ENCODE data around the gene CHPF2.
A peak's percentile ranks its signal among the peaks of the same experiment; 100 is the strongest.

CHPF2 gene

DNA sequence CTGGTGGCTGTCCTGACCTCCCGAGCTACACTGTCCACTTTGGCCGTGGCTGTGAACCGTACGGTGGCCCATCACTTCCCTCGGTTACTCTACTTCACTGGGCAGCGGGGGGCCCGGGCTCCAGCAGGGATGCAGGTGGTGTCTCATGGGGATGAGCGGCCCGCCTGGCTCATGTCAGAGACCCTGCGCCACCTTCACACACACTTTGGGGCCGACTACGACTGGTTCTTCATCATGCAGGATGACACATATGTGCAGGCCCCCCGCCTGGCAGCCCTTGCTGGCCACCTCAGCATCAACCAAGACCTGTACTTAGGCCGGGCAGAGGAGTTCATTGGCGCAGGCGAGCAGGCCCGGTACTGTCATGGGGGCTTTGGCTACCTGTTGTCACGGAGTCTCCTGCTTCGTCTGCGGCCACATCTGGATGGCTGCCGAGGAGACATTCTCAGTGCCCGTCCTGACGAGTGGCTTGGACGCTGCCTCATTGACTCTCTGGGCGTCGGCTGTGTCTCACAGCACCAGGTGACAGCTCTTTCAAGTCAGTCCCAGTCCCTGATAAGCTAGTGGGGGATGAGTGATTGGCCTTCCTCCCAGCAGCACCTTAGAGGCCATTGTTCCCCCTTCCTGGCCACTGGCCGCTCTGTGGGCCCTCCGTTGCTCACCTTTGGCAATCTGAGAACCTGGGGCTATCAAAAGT, 3.0 kb downstream of the CHPF2 start:
- DNase-seq = no peak

DNA sequence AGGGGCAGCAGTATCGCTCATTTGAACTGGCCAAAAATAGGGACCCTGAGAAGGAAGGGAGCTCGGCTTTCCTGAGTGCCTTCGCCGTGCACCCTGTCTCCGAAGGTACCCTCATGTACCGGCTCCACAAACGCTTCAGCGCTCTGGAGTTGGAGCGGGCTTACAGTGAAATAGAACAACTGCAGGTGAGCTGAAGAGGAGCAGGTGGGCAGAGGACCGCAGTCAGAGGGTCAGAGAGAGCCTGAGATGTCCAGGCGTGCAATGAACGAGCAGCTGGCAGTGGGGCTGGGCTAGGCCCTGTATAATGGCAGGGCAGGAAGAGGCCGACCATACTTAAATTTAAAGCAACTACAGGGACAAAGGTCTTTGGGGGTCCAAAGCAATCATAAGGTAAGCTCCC, 4.1 kb downstream of the CHPF2 start:
- no peak for DNase-seq

DNA sequence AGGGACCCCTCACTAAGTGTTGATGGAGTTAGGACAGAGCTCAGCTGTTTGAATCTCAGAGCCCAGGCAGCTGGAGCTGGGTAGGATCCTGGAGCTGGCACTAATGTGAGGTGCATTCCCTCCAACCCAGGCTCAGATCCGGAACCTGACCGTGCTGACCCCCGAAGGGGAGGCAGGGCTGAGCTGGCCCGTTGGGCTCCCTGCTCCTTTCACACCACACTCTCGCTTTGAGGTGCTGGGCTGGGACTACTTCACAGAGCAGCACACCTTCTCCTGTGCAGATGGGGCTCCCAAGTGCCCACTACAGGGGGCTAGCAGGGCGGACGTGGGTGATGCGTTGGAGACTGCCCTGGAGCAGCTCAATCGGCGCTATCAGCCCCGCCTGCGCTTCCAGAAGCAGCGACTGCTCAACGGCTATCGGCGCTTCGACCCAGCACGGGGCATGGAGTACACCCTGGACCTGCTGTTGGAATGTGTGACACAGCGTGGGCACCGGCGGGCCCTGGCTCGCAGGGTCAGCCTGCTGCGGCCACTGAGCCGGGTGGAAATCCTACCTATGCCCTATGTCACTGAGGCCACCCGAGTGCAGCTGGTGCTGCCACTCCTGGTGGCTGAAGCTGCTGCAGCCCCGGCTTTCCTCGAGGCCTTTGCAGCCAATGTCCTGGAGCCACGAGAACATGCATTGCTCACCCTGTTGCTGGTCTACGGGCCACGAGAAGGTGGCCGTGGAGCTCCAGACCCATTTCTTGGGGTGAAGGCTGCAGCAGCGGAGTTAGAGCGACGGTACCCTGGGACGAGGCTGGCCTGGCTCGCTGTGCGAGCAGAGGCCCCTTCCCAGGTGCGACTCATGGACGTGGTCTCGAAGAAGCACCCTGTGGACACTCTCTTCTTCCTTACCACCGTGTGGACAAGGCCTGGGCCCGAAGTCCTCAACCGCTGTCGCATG, 5.2 kb downstream of the CHPF2 start:
- no peak for DNase-seq

DNA sequence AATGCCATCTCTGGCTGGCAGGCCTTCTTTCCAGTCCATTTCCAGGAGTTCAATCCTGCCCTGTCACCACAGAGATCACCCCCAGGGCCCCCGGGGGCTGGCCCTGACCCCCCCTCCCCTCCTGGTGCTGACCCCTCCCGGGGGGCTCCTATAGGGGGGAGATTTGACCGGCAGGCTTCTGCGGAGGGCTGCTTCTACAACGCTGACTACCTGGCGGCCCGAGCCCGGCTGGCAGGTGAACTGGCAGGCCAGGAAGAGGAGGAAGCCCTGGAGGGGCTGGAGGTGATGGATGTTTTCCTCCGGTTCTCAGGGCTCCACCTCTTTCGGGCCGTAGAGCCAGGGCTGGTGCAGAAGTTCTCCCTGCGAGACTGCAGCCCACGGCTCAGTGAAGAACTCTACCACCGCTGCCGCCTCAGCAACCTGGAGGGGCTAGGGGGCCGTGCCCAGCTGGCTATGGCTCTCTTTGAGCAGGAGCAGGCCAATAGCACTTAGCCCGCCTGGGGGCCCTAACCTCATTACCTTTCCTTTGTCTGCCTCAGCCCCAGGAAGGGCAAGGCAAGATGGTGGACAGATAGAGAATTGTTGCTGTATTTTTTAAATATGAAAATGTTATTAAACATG, 6.0 kb downstream of the CHPF2 start:
- DNase-seq = no peak

DNA sequence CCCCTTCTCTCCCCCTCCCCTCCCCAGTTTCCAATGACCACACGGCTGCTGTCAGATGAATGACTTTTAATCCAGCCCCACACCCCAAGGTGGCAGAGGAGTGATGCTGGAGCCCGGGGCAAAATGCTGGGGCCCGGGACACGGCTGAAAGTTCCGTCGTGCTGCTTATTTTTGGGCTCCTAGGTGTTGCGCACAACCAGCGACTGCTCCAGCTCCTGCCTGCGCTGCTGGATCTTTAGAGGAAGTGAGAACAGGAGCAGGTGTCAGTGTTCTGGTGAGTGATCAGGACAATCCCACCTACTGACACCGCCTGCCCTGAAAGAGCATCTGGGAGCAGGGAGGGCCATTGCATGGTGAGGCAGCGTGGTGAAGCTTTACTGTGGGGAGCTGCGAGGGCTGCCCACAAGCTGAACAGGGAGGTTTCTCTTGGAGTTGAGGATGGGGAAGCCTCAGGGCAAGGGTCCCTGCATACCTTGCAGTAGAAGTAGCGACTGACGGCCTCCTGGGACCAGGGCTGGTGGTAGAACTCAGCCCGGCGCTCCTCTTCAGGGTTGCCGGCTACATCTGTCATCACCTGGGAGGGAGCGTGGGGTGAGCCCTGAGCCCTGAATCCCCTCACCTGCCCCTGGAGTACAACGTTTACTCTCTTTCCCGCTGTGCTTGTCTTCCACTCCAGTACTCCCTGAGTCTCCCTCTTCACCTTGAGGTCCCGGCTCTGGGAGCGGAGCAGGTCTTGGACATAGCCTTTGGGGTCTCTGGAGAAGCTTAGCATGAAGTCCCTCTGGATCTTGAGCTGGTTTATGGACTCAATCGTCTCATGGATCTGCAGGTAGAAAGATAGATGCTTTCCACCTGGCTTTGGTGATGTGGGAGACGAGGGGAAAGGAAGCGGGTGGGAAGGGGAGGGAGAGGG, 6.9 kb downstream of the CHPF2 start:
- DNase-seq = no peak

DNA sequence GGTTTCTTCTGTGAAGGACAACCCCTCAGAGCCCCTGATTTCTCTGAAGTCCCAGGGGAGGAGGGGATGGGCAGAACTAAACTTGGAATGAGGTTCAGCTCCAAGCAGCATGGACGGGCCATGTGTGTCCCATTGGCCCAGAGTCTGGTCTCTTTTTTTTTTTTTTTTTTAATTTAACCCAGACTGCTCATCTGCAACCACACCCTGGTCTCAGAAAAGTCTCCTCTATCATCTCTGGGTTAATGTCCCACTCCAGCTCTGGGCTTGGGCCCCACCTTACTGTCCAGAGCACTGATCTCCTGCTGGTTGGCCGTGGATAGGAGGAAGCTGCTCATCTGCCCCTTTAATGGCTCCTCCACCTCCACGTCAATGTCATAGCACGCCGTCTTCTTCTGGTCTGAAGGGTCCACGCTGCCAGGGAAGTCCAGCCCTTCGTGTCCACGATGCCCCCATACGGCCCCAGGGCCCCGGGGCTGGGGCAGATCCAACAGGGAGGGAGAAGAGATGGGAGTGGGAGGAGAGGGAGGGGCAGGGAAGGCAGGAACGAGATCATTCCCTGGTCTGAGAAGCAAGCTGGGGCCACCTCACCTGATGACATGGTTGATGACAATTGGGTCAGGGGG, 7.7 kb downstream of the CHPF2 start:
- no peak for DNase-seq

DNA sequence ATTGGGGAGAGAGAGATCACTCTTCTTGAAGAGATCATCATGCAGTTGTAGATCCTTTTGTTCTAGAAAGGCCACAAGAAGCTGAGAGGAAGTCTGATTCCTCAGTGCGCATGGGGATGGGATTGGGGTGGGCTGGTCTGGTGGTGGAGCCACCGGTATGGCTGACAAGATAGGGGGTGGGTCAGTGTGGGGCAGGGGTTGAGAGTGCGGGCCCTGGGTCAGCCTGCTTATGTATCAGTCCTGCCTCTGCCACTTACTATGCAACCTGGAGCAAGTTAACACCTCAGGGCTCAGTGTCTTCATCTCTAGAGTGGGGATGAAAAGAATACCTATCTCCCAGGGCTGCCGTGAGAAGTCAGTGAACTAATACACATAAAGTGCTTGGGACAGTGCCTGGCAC, 8.3 kb downstream of the CHPF2 start:
- DNase-seq = no peak

DNA sequence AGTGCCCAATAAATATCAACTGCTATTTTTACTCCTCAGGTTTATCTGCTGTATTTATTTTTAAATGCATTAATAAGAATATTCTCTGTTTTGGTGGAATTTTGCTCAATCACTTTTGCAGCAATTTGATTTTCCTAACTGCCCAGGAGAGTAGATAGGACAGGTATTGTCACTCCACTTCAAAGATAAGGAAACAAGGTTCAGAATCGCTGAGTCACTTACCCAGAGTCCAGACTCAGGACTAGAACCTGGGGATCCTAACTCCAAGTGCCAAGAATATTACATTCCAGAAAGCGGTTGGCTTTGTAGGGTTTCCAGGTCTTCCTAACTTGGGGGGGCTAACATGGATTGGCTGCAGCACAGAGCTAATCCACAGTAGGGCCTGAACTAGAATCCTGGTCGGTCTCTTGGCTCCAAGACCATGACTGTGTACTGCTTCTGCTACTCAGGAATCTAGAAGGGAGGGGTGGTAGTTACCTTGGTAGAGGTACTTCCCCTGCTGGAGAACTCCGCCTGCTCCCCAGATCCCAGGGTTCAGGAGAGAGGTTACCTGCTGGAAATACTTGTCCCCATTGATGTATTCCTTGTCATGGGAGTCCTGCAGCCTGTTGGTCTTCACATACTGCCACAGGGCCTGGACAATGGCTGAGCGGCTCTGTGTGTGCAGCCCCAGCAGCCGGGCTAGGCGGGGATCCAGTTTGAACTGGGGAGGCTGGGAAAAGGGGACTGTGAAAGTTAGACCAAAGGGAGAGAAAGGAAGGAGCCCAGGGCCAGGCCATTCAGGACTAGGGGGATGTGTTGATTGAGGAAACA, 8.9 kb downstream of the CHPF2 start:
- DNase-seq = no peak

DNA sequence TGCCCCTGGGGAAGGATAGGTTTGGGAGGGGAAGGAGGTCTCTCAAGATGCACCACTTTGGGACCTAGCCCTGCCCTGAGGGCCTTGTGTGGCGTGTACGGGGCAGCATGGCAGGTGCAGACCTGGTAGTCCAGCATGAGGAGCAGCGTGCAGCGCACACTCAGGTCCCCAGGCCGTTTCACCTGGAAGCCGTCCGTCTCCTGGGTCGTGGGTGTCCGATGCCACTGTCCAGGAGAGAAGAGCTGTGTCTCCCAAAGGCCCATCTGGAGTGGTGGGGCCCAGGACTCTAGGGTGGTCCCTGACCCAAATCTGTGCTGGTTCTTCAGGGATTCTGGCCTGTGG, 9.4 kb downstream of the CHPF2 start:
- DNase-seq = no peak

DNA sequence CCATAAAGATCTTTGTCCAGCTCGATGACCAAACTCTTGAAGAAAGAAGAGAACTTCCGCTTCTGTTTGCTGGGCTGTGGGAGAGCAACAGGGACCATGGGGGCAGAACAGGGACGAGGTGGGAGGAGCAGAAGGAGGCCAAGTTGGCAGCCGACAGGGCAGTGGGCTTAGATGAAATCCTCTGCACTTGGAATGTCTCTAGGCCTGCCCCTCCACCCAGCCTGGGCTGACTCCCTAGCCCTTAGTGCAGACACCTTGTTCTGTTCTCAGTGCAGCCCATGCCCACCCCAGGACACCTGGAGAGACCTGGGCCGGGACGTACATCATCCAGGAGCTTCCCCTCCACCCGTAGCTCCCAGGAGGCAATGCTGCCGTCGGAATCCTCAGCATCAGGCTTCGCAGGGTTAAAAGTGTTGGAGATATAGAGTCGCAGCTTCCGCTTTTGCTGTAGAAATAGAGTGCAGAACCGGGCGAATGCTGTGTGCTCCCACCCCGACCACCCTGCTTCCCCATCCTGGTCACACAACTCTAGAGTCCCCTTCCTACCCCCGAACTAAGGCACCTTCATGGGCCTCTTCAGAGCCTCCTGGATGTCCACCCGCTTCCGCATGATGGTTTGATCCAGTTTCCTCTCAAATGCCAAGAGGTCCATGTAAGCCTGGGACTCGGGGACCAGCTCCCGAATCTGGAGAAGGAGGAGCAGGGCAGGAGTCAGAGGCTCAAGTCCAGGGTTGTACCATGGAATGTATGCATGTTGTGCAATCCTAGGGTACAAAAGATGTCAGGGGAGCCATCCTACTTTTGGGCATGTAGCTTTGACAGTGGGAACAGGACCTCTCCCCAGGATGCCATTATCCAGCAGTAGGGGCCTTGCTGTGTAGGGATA, 10.1 kb downstream of the CHPF2 start:
- DNase-seq = no peak

DNA sequence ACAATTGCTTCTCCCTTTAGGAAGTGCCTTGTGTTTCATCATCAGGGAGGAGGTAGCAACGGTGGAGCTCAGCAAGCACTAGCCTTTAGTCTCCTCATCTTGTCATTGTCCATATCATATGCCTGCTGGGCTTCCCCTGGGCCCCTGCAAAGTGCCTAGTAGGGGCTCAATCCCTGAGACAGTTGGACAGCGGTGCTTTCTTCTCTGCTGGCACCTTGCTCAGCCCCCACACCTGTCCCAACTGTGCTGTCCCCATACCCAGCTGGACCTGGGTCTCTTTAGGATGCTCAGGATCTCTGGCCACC, 10.7 kb downstream of the CHPF2 start:
- DNase-seq = no peak

DNA sequence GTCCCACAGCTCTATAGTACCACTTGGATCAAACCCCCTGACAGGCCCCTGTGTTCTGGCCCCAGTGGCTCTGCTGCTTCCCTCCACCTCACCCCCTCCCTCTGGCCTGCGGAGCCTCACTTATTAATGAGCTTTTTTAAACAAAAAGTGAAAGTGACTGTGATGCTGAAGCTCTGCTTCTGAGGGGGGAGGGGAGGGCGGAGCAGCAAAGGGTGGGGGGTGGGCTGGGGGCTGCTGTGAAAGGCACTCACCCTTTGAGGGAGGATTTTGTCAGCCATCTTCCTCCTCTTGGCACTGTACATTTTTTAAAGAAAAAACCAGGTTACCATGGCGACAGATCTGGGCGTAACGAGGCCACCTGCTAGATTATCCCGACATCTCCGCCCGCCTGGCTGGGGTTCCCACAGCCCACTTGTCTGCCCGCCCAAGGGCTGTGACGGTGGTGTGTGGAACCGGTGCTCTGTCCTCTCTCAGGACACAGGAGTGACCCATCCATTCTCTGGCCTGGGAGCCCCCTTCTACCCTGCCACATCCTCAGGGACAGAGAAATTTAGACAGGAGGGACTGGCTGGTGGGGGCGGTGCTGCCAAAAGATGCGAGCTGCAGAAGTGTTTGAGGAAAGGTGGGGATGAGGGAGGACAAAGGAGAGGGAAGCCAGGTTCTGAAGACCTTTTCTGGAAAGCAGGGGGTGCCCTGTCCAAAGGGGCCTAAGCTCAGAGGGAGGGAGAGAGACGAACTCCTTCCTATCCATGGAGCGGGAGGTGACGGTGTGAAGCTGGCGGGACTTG, 11.3 kb downstream of the CHPF2 start:
- peak; percentile 52 for DNase-seq

DNA sequence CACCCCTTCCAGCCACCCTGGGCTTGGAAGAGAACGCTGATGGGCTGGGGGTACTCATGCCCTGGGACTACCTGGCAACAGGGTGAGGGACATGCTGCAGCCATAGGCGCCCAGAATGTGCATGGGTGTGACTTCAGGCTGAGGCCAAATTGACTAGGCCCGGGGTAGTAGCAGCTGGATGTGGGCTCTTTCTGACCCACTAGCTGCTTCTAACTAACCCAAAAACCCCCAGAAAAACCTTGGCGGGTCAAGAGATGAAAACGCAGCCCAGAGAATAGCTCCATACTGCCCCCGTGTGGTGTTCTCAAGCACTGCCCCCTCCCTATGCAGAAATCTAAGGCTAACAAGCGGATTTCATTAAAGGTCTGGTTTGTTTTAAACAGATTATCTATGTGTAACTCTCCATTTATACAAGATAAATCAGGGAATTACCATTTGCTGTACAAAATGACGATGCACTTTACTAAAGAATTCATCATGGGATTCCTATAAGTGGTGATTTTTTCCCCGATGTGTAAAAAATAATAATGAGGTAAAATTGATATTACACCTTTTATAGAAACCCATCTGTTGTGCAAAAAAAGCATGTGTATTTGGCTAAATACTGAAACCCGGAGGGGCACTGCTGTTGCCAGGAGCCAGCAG, 12.0 kb downstream of the CHPF2 start:
- DNase-seq = peak; percentile 63

DNA sequence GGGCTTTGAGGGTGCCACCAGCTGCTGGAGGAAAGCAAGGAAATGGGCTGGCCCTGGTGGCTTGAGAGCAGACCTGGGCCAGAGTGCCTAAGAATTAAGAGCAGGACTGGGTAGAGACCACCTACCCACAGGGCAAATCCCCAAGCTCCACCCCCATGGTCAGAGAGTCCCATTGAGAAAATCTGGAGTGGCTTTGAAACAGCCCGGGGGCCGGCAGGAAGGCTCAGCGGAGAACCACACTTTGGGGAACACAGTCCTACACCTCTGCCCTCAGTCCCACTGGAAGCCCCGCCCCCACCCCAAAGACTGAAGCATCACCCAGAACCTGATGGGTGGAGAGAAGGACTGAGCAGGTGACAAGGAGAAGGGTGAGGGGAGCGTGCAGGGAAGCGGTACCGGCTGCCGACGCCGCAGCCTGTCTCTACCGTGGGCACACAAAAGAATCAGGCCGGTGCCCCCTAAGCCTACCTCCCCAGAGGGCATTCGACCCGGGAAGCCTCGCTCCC, 12.6 kb downstream of the CHPF2 start:
- no peak for DNase-seq

DNA sequence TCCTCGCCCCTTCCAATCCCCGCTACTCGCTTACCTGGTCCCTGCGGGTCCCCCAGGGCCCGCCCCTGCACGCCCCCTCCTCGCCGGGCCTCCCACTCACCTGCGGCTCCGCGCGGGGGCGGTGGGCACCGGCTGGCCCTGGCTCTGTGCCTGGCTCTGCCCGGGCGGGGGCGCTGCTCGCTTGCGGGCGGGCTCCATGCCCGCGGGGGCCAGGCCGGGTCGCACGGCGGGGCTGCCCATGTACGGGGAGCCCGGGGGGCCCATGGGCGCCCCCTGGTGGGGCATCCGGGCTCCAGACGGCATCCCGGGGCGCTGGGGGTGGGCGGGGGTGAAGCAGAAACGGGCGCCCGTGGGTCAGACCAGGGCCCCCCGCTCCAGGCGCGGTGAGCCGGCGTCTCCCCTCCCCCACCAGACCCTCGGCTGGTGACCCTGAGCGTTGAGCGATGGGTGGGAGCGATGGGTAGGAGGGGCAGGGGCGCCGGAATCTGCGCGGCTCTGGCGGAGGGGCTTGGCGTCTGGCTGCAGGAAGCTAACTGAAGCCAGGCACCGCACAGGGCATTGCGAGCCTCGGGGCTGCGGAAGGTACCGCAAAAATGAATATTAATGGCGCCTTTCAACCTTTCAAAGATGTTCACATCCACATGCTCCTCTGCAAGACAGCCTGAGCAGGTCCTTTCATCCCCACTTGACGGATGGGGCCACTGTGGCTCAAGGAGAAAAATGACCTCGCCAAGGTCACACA, 13.2 kb downstream of the CHPF2 start:
- peak; percentile 76 for DNase-seq

DNA sequence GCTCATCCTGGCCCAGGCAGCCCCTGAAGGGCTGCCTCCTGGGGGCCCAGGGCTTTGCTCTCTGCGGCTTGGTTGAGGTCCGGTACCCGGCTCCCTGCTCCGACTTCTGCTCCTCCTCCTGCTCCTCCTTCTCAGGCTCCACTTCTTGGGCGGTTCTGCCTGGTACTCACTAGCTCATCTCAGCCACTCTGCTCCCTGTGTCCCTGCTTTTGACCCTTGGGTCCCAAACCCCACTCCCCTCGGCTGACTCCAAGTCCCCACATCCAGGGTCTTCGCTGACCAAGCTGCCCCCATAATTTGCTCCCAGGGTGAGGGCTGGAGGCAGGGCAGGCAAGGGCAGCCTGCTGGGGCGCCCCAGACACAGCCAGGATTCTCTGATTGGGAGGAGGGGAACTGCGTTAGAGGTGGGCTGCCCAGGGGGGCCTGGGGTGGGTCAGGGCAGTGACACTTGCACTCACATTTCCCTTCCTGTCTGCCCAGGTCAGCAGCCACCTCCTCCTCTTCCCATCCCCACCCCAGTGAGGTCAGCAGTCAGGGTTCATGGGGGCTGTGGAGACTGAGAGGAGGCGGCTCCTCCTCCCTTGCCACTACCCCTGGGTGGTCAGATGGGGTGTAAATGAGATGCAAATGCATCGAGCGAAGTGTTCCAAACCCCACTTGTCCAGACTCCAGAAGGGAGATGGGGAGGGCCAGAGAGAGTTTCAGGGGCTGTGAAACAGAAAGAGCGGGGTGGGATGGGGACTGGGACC, 14.0 kb downstream of the CHPF2 start:
- DNase-seq = no peak

DNA sequence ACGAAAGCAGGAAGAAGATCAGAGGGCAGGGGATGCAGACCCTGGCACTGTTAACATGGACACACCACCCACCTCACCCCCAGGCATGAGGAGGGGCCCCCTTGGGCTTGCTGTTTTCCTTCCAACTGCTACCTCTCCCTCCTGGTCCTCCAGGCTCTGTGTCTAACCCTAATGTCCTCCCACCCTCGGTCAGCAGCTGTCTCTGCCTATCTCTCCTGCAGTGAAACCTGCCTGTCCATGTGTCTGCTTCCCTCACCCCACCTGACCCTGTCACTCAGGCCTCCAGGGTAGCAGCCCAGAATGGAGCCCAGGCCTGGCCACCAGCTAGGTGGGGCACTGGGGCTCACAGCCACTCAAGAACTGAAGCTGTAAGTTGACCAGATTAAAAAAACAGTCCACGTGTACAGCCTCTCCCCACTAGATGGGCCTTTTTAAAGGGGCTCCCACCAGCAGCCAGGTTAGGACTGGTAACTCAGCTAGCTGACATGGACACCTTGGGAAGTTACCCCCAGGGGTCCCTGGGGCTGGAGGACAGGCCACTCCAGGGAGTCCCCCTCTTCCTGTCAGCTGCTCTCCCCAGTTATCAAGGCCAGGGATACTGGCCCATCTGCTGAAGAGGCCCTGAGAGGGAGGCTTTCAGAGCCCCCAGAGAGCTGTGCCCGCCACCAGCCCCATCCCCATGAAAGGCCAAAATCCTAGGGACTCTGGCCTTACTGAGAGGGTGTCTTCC, 14.7 kb downstream of the CHPF2 start:
- DNase-seq = no peak

Data from activated T-cell treated with anti-CD3 and anti-CD28 coated beads, Interleukin-2, amount 50 U/mL, for 1 hour (primary cell).